Measurements from ENCODE around the gene WDR1.

- TF ChIP-seq CTCF (IDR thresholded peaks at IDR 0.05) (no peak), POLR2A (IDR thresholded peaks at IDR 0.05) (no peak)
These were observed 91.3 kb downstream of the WDR1 start for GRCh38 chr4:10025230-10025806.

All from thyroid gland (tissue), 4 donors.